VCaP (cell line): ENCODE data around the gene B4GALNT3.

Experiments
- H3K27ac ChIP-seq: fragments of 450-650 bp; 2 replicates; pipeline ENCODE4 v1.5.1; 2017
- CTCF ChIP-seq: fragments of 450-650 bp; conservative IDR thresholded peaks from 2 replicates; pipeline ENCODE4 v1.5.1; 2017; ENCODE audit warnings: mild to moderate bottlenecking, moderate library complexity

B4GALNT3 gene

GRCh38 chr12:541676-542324 lies 82.1 kb downstream of the B4GALNT3 start:
- TF ChIP-seq CTCF, result no peak
- no peak overlapping the region for H3K27ac ChIP-seq

- TF ChIP-seq CTCF, result no peak
These were observed 82.8 kb downstream of the B4GALNT3 start for GRCh38 chr12:542395-543113.

GRCh38 chr12:543114-543451 lies 83.3 kb downstream of the B4GALNT3 start:
- TF ChIP-seq CTCF, result no peak
- H3K27ac ChIP-seq, result no peak overlapping the region

More at GRCh38 chr12:542395-543113, 82.8 kb downstream of the B4GALNT3 start:
- H3K27ac ChIP-seq, result no peak overlapping the region

- TF ChIP-seq CTCF, result no peak
- H3K27ac ChIP-seq, result no peak overlapping the region
These were observed 84.4 kb downstream of the B4GALNT3 start for GRCh38 chr12:544142-544541.

- no peak for TF ChIP-seq CTCF
These were observed 85.3 kb downstream of the B4GALNT3 start for GRCh38 chr12:544941-545635.

GRCh38 chr12:545835-546234 lies 86.1 kb downstream of the B4GALNT3 start:
- no peak overlapping the region for H3K27ac ChIP-seq
- TF ChIP-seq CTCF, result no peak

More at GRCh38 chr12:544941-545635, 85.3 kb downstream of the B4GALNT3 start:
- no peak overlapping the region for H3K27ac ChIP-seq

GRCh38 chr12:546265-546919 lies 86.7 kb downstream of the B4GALNT3 start:
- no peak for TF ChIP-seq CTCF
- H3K27ac ChIP-seq, result no peak overlapping the region; the same call in 1 of the 2 replicates
